ENCODE measurements around the gene FOXL2. TPM values are rescaled to one million over a fixed set of nuclear protein-coding genes. Genes with fewer than 3 reads are reported as not detected.
A peak's percentile ranks its signal among the peaks of the same experiment; 100 is the strongest.
"Not testable (repeated sequence)": the region's sequence is repeated elsewhere in the genome, so short reads cannot be mapped to it uniquely, and the experiment has no call there.

The FOXL2 gene
- total RNA-seq, 4 donors from 2014 or later = 0.19 TPM; not detected in 3

- no peak overlapping the region for H3K27ac ChIP-seq
- DNase-seq = no peak
- no peaks in the 10 kb centered on the region for H3K36me3 ChIP-seq
- peaks cover 26 to 27% (median 26%) of the 10 kb centered on the region in 3 donors for H3K4me1 ChIP-seq
- H3K4me3 ChIP-seq = no peak overlapping the region
- no peaks in the 10 kb centered on the region for H3K9me3 ChIP-seq
- intact Hi-C loops (cut with DNase I) = no loop called here
- no peak for TF ChIP-seq POLR2A (IDR thresholded peaks at IDR 0.05)
- 72 to 74% methylated on average over 4 of the region's 4 CpGs for whole genome bisulfite sequencing, 2 donors
- peaks cover 18 to 68% (median 22%) of the 10 kb centered on the region in 4 donors for H3K27me3 ChIP-seq
Observed at GRCh38 chr3:138933068-138933668, 13.8 kb downstream of the FOXL2 start.

DNA sequence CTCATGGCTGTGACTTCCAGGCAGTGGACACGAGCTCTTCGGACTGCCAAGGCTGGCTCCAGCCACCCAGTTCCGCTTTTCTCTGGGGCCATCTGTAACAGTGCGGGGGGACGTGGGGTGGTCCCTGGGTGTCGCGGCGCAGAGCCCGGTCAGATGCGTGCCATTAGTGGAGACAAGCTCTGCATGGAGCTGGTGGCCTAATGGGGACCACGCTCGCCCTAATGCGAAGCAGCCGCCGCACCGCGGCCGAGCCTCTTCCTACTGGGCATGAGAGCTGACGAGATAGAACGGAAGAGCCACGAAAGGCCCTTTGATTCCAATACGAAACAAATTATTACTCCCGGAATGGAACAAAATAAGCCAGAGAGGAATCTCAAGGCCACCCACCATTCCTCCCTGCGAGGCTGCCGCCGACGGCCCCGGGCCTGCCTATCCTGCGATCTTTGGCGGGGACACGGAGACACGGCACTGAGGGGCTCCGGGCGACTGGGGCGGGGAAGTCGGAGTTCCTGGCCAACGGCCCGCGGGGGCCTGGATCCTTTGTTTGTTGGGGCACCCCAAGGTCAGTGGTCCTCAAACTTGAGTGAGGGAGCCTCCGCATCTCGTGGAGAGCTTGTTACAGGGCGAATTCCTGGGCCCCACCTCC lies 18.1 kb downstream of the FOXL2 start:
- Histone ChIP-seq H3K4me1 (no peaks in the 10 kb centered on the region), H3K36me3 (no peaks in the 10 kb centered on the region), H3K27me3 (peaks cover 0 to 42% (median 0%) of the 10 kb centered on the region in 4 donors), H3K9me3 (no peaks in the 10 kb centered on the region), H3K4me3 (no peak overlapping the region), H3K27ac (no peak overlapping the region)
- intact Hi-C loops (cut with DNase I) = loop anchor here (5.0 kb wide), 1 partner anchor 512 kb away; no protein-coding TSS in a partner anchor
- DNase-seq = no peak
- TF ChIP-seq POLR2A (IDR thresholded peaks at IDR 0.05) = no peak
- TF ChIP-seq CTCF (IDR thresholded peaks at IDR 0.05) = no peak
- WGBS, 2 donors = 92 to 100% methylated on average over 8 to 13 of the region's 42 CpGs

- Histone ChIP-seq H3K27me3 (peaks cover 0 to 16% (median 0%) of the 10 kb centered on the region in 4 donors), H3K27ac (no peak overlapping the region), H3K9me3 (no peaks in the 10 kb centered on the region), H3K4me1 (peaks cover 0 to 5% (median 0%) of the 10 kb centered on the region in 3 donors), H3K4me3 (no peak overlapping the region), H3K36me3 (no peaks in the 10 kb centered on the region)
- DNase-seq = peak; percentile 21
- intact Hi-C loops (cut with DNase I) = no loop called here
- peak; percentile 60 to 94 (median 87) for TF ChIP-seq CTCF (IDR thresholded peaks at IDR 0.05)
- TF ChIP-seq POLR2A (IDR thresholded peaks at IDR 0.05) = no peak
- 15 to 24% methylated on average over 5 to 6 of the region's 6 CpGs for WGBS, 2 donors
Observed at GRCh38 chr3:138923531-138923994, 23.4 kb downstream of the FOXL2 start.

GRCh38 chr3:138922400-138922799 lies 24.5 kb downstream of the FOXL2 start:
- DNase-seq; H3K4me1 ChIP-seq; H3K9me3 ChIP-seq; intact Hi-C loops (cut with DNase I); H3K4me3 ChIP-seq; H3K27ac ChIP-seq; H3K36me3 ChIP-seq: not testable (repeated sequence)
- 80 to 82% methylated on average over 6 of the region's 6 CpGs for WGBS, 2 donors
- H3K27me3 ChIP-seq = peaks cover 0 to 16% (median 0%) of the 10 kb centered on the region in 4 donors

- intact Hi-C loops (cut with DNase I) = no loop called here
- H3K27ac ChIP-seq = no peak overlapping the region
- peaks cover 0 to 16% (median 0%) of the 10 kb centered on the region in 4 donors for H3K27me3 ChIP-seq
- H3K4me3 ChIP-seq = no peak overlapping the region
- H3K9me3 ChIP-seq = no peaks in the 10 kb centered on the region
- TF ChIP-seq CTCF (IDR thresholded peaks at IDR 0.05) (no peak), POLR2A (IDR thresholded peaks at IDR 0.05) (no peak)
- DNase-seq = no peak
- no peaks in the 10 kb centered on the region for H3K36me3 ChIP-seq
- peaks cover 0 to 9% (median 3%) of the 10 kb centered on the region in 3 donors for H3K4me1 ChIP-seq
- 64 to 66% methylated on average over 5 to 7 of the region's 8 CpGs for WGBS, 2 donors
Observed at GRCh38 chr3:138921316-138922292, 25.3 kb downstream of the FOXL2 start.
